SK-N-SH (cell line): ENCODE data around the gene GARIN1A.
"Not testable (repeated sequence)": the region's sequence is repeated elsewhere in the genome, so short reads cannot be mapped to it uniquely, and the experiment has no call there.

Experiments
- CHD2 ChIP-seq: fragments of 150-350 bp; IDR thresholded peaks from 2 replicates; pipeline ENCODE4 v1.6.1; 2018; ENCODE audit warnings: low read length; ENCODE audit not compliant: partially characterized antibody
- EP300 ChIP-seq, 2 experiments: IDR thresholded peaks; 2 replicates each; pipeline versions ENCODE4 v1.4.0 to v1.6.1; 2012; ENCODE audit warnings: borderline replicate concordance in 1 of 2, low read depth in 1 of 2, low read length in 1 of 2
- FOSL2 ChIP-seq: IDR thresholded peaks from 2 replicates; pipeline ENCODE4 v1.4.0; 2012; ENCODE audit warnings: low read depth, mild to moderate bottlenecking, moderate library complexity, borderline replicate concordance
- POLR2AphosphoS5 ChIP-seq: IDR thresholded peaks from 2 replicates; pipeline ENCODE4 v1.6.1; 2012; ENCODE audit warnings: low read depth, low read length
- REST ChIP-seq: IDR thresholded peaks from 2 replicates; pipeline ENCODE4 v1.6.1; 2012; ENCODE audit warnings: mild to moderate bottlenecking, low read depth, low read length, moderate library complexity
- SIN3A ChIP-seq: IDR thresholded peaks from 2 replicates; pipeline ENCODE4 v1.6.1; 2012; ENCODE audit warnings: low read depth, mild to moderate bottlenecking, low read length, moderate library complexity, borderline replicate concordance
- SMC3 ChIP-seq: IDR thresholded peaks from 2 replicates; pipeline ENCODE4 v1.6.1; 2012; ENCODE audit warnings: low read depth, low read length, improper control_type of control experiment
- TCF12 ChIP-seq: IDR thresholded peaks from 2 replicates; pipeline ENCODE4 v1.4.0; 2012
- TF ChIP-seq, protein P1 (sequence below): fragments of 200-600 bp; sonication (generic); IDR thresholded peaks from 2 replicates; pipeline ENCODE4 v1.6.1; 2017; ENCODE audit warnings: antibody characterized with exemption, mild to moderate bottlenecking, moderate library complexity
- TF ChIP-seq, protein P2 (sequence below): fragments of 150-350 bp; IDR thresholded peaks from 2 replicates; pipeline ENCODE4 v1.6.1; 2017; ENCODE audit warnings: antibody characterized with exemption, low read length, low read depth, borderline replicate concordance
- TF ChIP-seq, protein P3 (sequence below): IDR thresholded peaks from 2 replicates; pipeline ENCODE4; 2012

GRCh38 chr7:128652606-128653005 lies 19.5 kb upstream of the GARIN1A start:
- TF ChIP-seq, protein P1, sequence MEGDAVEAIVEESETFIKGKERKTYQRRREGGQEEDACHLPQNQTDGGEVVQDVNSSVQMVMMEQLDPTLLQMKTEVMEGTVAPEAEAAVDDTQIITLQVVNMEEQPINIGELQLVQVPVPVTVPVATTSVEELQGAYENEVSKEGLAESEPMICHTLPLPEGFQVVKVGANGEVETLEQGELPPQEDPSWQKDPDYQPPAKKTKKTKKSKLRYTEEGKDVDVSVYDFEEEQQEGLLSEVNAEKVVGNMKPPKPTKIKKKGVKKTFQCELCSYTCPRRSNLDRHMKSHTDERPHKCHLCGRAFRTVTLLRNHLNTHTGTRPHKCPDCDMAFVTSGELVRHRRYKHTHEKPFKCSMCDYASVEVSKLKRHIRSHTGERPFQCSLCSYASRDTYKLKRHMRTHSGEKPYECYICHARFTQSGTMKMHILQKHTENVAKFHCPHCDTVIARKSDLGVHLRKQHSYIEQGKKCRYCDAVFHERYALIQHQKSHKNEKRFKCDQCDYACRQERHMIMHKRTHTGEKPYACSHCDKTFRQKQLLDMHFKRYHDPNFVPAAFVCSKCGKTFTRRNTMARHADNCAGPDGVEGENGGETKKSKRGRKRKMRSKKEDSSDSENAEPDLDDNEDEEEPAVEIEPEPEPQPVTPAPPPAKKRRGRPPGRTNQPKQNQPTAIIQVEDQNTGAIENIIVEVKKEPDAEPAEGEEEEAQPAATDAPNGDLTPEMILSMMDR: not testable (repeated sequence)
- TF ChIP-seq TCF12; SMC3; REST; CHD2; POLR2AphosphoS5; SIN3A; EP300 (IDR thresholded peaks at IDR 0.05; ENCODE audit: borderline replicate concordance in 1 of 2, low read depth in 1 of 2, low read length in 1 of 2); FOSL2: not testable (repeated sequence)
- TF ChIP-seq, protein P2, sequence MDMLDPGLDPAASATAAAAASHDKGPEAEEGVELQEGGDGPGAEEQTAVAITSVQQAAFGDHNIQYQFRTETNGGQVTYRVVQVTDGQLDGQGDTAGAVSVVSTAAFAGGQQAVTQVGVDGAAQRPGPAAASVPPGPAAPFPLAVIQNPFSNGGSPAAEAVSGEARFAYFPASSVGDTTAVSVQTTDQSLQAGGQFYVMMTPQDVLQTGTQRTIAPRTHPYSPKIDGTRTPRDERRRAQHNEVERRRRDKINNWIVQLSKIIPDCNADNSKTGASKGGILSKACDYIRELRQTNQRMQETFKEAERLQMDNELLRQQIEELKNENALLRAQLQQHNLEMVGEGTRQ: not testable (repeated sequence)
- TF ChIP-seq, protein P3, sequence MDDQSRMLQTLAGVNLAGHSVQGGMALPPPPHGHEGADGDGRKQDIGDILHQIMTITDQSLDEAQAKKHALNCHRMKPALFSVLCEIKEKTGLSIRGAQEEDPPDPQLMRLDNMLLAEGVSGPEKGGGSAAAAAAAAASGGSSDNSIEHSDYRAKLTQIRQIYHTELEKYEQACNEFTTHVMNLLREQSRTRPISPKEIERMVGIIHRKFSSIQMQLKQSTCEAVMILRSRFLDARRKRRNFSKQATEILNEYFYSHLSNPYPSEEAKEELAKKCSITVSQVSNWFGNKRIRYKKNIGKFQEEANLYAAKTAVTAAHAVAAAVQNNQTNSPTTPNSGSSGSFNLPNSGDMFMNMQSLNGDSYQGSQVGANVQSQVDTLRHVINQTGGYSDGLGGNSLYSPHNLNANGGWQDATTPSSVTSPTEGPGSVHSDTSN: not testable (repeated sequence)
